Measurements from ENCODE around the gene PPP6R2.
A peak's percentile ranks its signal among the peaks of the same experiment; 100 is the strongest.
"Not testable (repeated sequence)": the region's sequence is repeated elsewhere in the genome, so short reads cannot be mapped to it uniquely, and the experiment has no call there.

The PPP6R2 gene

GRCh38 chr22:50318698-50319411, 24.3 kb upstream of the PPP6R2 start:
- DNase-seq: no peak

GRCh38 chr22:50319503-50319951, 23.6 kb upstream of the PPP6R2 start:
- DNase-seq: no peak

DNA sequence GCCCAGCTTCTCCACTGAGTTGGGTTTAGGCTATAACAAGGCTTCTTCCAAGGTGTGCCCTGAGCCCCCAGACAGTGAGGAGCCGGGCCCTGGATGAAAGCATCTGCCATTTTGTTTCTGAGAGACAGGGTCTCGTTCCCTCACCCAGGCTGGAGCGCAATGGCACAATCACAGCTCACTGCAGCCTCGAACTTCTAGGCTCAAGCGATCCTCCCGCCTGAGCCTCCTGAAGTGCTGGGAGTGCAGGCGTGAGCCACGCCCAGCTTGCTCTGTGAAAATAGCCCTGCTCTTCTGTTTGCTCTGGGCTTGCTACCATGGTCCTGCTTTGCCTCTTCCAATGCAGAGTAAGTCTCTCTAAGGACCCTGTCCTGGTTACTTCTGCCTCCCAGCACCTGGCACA, 23.0 kb upstream of the PPP6R2 start:
- DNase-seq: no peak

GRCh38 chr22:50320671-50321325, 22.3 kb upstream of the PPP6R2 start:
- DNase-seq: no peak

DNA sequence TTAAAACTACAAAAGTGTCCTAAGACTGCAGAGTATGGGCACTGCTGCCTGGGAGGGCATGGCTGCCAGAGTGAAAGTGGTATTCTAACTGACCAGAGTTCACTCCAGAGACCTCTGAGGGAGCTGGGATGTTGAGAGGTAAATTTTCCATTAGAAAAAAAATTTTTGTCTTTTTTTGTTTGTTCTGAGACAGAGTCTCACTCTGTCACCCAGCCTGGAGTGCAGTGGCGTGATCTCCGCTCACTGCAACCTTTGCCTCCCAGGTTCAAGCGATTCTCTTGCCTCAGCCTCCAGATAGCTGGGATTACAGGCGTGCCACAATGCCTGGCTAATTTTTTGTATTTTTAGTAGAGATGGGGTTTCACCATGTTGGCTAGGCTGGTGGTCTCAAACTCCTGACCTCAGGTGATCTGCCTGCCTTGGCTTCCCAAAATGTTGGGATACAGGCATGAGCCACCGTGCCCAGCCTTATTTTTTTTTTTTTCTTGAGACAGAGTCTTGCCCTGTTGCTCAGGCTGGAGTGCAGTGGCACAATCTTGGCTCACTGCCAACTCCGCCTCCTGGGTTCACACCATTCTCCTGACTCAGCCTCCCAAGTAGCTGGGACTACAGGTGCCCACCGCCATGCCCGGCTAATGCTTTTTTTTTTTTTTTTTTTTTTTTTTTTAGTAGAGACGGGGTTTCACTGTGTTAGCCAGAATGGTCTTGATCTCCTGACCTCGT, 20.6 kb upstream of the PPP6R2 start:
- not testable (repeated sequence) for DNase-seq

DNA sequence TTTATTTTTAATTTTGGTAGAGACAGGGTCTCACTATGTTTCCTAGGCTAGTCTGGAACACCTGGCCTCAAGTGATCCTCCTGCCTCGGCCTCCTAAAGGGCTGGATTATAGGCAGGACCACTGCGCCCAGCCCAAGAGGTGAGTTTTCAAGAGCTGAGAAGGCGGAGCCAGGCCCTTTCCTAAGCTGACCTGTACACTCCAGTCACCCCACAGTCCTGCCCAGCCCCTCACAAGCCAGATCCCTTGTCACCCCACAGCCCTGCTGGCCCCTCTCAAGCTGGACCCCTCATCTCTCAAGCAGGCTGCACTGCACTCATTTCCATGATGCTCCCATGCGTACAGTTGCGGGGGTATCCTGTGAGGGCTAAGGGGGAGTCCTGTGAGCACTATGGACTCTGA, 19.2 kb upstream of the PPP6R2 start:
- no peak for DNase-seq

GRCh38 chr22:50325444-50326224, 17.5 kb upstream of the PPP6R2 start:
- no peak for DNase-seq

DNA sequence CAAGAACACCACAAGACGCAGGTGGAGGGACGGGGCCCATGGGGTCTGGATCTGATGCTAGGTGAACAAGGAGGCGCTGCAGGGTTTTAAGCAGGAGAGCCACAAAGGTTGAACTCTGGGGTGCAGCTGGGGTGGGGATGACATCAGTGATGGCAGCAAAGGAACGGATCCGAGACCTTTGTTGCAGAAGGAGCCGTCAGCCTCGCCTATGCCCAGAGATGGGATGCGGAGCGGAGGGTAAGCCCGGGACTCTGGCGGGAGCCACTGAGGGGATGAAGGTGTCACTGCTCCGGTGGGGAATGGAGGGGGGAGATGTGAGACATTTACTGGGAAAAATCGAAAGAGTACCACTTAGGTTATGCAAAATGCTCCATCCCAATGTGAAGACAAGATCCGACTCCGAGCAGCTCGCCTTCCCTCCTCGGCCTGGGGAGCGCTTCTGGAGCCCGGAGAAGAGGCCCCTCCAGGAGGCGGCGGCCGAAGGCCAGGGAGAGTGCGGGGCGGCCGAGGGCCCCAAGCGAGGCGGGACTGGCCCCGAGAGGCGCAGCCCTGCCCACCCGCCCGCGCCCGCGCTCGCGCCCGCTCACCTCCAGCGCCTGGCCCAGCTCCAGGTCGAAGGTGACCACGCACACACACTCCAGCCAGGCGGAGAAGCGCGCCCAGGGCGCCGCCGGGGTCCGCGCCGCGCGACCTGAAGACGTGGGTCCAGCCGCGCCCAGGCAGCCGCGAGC, 16.7 kb upstream of the PPP6R2 start:
- DNase-seq: no peak

DNA sequence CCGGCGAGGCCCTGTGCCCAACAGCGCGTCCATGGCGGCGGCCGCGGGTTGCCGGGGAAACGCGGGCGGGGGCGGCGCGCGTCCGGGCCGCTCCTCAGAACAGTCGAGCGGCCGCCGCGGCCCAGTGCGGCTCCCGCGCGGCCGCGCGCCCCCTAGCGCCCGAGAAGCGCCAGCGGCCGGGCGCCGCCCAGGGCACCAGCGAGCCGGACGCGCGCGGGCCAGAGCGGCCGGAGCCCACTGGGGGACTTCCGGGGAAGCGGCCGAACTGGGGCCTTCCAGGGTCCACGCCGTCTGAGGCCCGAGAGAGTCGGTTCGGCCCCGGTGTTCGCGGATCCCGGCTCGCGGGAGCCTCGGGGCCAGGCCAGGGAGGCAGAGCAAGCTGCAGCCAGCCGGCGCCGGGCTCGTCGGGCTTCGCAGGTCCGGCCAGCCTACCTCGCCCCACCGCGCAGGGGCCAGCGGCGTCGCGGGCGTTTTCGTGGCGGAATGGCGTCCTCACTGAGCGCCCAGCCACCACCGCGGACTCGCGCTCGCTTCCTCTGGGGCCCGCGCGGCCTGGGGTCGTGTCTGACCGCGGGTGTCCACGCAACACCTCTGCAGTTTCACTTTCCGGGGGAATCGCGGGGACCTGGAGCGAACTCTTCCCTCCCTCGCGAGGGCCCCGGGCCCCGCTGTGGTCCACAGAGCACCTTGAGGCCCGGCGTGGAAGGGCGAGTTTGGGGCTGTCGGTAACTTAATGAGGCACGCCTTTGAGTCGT, 16.0 kb upstream of the PPP6R2 start, which contains the start of gene DENND6B:
DENND6B (minus strand) TSS at position 57 of the 755 bp plus-strand sequence; CDS start at position 33, 24 bp downstream.
- DNase-seq: peak; percentile 70

DNA sequence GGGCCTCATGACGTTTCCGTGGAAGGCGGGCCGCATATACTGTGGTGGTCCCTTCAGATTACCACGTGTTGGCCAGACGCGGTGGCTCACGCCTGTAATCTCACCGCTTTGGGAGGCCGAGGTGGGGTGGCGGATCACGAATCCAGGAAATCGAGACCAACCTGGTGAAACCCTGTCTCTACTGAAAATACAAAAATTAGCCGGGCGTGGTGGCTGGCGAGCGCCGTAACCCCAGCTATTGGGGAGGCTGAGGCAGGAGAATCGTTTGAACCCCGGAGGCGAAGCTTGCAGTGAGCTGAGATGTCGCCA, 15.5 kb upstream of the PPP6R2 start:
- DNase-seq: no peak

DNA sequence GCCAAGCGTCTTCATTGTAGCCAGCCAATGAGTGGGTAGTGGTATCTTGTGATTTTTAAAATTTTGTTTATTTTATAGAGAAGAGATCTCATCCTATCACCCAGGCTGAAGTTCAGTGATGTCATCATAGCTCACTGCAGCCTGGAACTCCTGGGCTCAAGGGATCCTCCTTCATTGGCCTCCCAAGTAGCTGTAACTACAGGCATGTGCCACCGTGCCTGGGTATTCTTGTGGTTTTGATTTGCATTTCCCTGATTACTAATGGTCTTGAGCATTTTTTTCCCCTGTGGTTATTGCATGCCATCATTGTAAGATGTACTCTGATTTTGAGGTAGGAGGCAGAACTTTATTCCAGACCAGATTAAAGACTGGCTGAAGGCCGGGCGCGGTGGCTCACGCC, 13.9 kb upstream of the PPP6R2 start:
- DNase-seq: no peak

DNA sequence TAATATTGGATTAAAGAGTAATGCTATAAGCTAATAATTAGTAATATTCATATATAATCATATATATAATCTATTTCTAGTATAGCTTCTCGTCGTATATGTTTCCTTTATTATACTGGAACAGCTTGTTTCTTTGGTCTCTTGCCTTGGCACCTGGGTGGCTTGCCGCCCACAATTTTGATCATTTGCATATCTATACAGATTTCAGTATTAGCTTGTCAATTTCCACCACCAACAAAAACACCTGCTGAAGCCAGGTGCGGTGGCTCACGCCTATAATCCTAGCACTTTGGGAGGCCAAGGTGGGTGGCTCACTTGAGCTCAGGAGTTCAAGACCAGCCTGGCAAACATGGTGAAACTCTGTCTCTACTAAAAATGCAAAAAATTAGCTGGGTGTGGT, 8.7 kb upstream of the PPP6R2 start:
- DNase-seq: not testable (repeated sequence)

DNA sequence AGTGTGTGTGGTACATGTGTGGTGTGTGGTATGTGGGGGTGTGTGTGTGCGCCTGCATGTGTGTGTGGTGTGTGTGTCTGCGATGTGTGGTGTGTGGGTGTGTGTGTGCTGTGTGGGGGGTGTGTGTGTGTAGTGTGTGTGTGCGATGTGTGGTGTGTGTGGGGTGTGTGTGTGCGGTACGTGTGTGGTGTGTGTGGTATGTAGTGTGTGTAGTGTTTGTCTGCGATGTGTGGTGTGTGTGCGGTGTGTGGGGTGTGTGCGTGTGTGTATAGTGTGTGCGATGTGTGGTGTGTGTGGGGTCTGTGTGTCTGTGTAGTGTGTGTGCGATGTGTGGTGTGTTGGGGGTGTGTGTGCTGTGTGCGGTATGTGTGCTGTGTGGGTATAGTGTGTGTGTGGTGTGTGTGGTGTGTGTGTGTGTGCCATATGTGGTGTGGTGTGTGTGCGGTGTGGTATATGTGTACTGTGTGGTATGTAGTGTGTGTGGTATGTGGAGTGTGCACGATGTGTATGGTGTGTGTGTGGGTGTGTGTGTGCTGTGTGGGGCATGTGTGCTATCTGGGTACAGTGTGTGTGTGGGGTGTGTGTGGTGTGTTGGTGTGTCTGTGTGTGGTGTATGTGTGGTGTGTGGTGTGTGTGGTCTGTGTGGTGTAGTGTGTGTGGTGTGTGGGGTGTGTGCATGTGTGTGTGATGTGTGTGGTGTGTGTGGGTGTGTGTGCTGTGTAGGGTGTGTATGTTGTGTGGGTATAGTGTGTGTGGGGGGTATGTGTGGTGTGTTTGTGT, 5.7 kb upstream of the PPP6R2 start:
- no peak for DNase-seq

- DNase-seq: no peak
Observed at GRCh38 chr22:50338042-50338573, 5.0 kb upstream of the PPP6R2 start.

DNA sequence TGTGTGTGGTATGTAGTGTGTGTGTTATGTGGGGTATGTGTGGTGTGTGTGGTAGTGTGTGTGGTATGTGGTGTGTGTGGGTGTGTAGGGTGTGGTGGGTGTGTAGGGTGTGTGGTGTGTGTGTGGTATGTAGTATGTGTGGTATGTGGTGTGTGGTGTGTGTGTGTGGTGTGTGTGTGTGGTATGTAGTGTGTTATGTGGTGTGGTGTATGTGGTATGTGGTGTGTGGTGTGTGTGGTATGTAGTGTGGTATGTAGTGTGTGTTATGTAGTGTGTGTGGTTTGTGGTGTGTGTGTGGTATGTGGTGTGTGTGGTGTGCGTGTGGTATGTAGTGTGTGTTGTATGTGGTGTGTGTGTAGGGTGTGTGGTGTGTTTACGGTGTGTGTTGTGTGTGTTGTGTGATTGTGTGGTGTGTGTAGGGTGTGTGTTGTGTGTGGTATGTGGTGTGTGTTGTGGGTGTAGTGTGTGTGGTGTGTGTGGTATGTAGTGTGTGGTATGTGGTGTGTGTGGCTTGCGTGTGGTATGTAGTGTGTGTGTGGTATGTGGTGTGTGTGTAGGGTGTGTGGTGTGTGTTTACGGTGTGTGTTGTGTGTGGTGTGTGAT, 4.2 kb upstream of the PPP6R2 start:
- no peak for DNase-seq

- peak; percentile 12 for DNase-seq
Observed at GRCh38 chr22:50339945-50340879, 2.9 kb upstream of the PPP6R2 start.

- DNase-seq: peak; percentile 86
Observed at GRCh38 chr22:50341977-50342650, 1.0 kb upstream of the PPP6R2 start.

GRCh38 chr22:50343541-50343935, 411 bp downstream of the PPP6R2 start:
- DNase-seq: no peak
